Superior temporal gyrus (tissue), 1 donor: ENCODE measurements around the gene FBXO11.
"Not testable (repeated sequence)": the region's sequence is repeated elsewhere in the genome, so short reads cannot be mapped to it uniquely, and the experiment has no call there.

ENCODE experiments used
- DNase-seq: peaks from one replicate; pipeline ENCODE4 v3.0.0-alpha.2; 2016; ENCODE audit errors: extremely low spot score

FBXO11 gene

GRCh38 chr2:47906157-47907038, at the start of gene FBXO11:
Gene FBXO11 (minus strand): TSS chr2:47906498. CDS start chr2:47905720, 778 bp downstream.
- peak; percentile 97 for DNase-seq

DNA sequence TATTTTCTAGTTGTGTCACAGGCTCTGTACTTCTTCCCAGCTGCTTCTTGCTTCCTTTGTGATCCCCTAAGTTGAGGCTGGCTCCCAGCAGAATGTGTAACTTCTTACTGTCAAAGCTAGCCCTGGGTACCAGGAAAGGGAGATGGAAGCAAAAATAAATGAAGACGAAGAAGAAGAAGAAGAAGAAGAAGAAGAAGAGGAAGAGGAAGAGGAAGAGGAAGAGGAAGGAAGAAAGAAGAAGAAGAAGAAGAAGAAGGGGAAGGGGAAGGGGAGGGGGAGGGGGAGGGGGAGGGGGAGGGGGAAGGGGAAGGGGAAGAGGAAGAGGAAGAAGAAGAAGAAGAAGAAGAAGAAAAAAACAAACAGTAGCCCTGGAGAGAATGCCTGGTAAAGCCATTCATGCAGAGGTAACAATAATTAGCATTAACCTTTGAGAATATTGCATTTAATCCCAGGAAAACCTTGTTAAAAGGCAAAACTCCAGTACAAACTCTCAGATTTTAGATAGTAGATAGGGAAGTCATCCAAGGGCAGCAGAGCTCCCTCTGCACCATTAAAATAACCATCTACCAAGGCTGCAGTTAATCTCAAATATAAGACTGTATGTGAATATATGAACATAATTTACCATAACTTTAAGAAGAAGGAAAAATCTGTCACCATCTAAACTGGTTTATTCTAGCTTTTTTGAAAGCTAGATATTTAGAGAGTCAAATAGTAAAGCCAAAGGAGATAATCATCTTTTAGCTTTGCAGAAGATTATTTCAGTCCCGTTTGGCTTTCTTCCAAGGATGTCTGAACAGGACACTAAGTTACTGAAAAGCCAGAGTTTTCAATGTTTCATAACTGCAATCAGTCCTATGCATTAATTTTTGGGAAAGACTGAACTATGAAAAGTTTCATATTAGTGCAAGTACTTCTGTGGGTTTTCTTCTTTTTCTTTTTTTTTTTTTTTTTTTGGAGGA, 44.3 kb upstream of the FBXO11 start:
- no peak for DNase-seq

DNA sequence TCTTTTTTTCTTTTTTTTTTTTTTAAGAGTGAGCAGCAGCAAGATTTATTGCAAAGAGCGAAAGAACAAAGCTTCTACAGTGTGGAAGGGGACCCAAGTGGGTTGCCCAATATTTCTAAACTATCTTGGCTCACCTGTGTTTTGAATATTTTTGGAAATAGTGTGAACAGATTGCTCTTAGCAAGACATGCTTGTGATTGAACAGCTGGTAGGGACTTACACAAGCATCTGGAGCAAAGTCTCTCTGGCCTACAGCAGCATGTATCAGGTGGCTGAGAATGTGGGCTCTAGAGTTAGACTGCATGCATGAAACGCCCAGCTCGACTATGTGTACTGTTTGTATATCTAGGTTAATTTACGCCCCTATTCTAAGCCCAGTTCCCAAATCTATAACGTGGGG, 40.3 kb upstream of the FBXO11 start:
- DNase-seq = no peak

DNA sequence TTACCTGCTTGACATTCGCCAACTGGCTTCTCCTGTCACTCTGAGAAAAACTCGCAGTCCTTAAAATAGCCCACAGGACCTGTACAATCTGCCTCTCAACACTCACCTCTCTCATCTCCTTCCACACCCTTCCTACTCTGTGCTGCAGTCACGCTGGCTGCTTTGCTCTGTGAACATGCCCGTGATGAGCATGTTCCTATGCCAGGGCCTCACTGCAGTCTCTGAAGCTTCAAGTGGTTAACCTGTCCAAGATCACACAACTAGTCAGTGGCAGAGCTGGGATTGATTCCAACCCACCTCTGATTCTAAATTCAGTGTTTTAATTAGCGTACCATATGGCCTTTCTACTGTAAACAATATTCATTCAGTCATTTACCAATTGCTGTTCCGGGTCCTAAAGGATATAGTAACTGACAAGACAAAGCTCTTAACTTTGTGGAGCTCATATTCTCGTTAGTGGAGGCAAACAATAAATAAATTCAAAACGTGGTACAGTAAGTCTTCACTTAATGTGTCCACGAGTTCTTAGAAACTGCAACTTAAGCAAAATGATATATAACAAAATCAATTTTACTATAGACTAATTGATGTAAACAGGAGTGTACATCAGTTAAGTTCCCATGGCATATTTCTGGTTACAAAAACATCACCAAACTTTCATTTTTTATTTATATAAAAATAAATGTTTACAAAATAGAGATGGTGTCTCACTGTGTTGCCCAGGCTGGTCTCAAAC, 38.9 kb upstream of the FBXO11 start:
- no peak for DNase-seq

DNA sequence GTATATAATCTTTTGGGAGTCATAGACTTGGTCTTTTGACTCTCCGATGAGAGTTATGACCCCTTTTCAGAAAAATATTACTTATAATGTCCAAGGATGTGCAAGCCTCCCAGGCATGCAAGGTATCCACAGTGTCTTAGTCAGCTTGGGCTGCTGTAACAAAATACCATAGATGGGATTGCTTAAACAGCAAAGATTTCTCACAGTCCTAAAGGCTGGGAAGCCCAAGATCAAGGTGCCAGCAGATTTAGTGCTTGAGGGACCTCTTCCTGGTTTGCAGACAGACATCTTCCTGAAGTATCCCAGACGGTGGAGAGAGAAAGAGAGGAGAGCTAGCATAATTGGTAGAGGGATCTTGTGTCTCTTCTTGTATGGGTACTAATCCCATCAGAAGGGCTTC, 35.6 kb upstream of the FBXO11 start:
- no peak for DNase-seq

- no peak for DNase-seq
Measured at GRCh38 chr2:47937677-47938076, 31.4 kb upstream of the FBXO11 start.

DNA sequence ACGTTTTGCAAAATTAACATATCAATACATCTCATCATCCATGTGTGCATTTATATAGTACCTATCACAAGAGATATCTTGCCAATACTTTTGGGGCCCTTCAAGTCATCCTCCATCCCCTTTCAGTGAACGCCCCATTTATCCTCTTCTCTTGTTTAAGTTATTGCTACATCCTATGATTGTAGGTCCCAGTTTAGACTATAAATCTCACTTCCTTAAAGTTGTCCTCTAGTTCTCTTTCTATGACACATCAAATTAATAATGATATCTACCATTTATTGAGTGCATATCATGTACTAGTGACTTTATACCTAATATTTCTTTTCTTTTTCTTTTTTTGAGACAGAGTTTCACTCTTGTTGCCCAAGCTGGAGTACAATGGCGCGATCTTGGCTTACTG, 28.8 kb upstream of the FBXO11 start:
- DNase-seq = no peak

DNA sequence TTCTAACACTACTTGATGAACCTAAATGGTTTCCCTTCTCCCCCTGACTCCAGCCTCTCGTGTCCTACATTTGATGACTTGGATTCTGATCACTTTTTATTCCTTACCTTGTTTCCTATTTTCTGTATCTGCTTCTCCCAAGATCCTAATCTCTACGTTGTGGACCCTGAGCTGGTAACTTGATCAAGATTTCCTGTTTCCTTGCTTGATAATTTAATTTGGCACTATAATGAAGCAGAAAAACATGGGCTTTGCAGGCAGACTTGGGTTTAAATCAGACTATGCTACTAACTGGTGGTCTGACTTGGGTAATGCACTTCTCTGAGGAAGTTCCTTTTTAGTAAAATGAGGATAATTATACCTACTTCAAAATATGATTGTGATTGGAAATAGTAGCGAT, 11.7 kb upstream of the FBXO11 start:
- no peak for DNase-seq

DNA sequence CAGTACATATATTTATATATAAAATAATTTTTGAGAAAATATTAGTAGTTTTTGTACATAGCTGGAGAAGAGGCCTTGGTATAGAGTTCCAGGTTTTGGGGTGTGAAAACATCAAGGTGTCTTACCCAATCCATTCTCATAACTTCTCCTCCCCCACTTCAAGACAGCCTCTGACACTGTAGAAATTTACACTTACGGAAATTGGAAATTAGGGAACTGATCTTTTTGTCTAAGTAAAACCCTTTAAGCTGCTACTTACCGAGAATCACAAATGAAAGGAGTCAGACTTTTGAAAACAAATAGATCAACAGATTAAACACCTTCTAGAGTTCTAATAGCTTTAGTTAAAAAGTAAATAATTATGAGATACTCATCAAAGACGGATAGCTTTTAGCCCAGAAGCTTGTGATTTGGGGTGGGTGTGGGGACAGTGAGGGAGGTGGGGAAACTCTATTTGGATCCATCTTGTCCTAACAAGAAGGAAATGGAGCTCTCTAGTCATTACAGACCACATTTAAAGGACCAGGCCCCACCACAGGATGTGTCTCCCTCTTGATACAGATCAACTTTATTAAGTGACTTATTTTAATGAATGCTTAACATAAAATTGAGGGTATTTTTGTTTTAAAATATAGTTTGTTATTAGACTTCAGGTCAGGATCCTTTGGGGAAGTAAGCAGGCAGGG, 11.1 kb upstream of the FBXO11 start:
- no peak for DNase-seq

DNA sequence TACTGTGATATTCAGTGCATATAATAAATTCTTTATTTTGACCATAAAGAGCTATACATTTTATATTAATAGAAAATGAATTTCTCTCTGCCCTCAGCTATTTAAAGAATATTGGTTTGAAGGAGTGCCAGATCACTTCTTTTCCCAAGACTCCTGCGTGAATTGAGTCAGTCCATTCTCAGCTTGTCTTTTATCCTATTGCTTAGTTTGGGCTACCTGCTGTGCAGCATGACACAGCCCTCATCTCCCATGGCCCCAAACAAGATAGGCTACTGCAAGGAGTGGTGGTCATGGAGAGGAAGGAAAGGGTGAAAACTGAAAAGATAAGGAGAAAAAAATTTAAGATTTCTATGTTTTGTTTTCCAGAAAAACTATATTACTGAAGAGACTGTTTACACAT, 10.1 kb upstream of the FBXO11 start:
- DNase-seq = no peak

- DNase-seq = not testable (repeated sequence)
Measured at GRCh38 chr2:47910662-47911061, 4.4 kb upstream of the FBXO11 start.

- DNase-seq = no peak
Measured at GRCh38 chr2:47908682-47909081, 2.4 kb upstream of the FBXO11 start.

GRCh38 chr2:47907039-47907781, 912 bp upstream of the FBXO11 start:
- peak; percentile 92 for DNase-seq

GRCh38 chr2:47905386-47906156, 727 bp downstream of the FBXO11 start:
- DNase-seq = no peak

- peak; percentile 69 for DNase-seq
Measured at GRCh38 chr2:47903781-47904490, 2.4 kb downstream of the FBXO11 start.

DNA sequence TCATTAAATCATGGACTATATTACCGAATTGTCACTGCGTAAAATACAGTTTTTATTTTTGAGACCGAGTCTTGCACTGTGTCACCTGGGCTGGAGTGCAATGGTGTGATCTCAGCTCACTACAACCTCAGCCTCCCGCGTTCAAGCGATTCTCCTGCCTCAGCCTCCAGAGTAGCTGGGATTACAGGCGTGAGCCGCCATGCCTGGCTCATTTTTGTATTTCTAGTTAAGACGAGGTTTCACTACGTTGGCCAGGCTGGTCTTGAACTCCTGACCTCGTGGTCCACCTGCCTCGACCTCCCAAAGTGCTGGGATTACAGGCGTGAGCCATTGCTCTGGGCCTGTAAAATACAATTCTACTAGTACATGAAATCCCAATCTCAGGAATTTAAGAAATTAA, 4.4 kb downstream of the FBXO11 start:
- not testable (repeated sequence) for DNase-seq

GRCh38 chr2:47900857-47901256, 5.4 kb downstream of the FBXO11 start:
- no peak for DNase-seq

DNA sequence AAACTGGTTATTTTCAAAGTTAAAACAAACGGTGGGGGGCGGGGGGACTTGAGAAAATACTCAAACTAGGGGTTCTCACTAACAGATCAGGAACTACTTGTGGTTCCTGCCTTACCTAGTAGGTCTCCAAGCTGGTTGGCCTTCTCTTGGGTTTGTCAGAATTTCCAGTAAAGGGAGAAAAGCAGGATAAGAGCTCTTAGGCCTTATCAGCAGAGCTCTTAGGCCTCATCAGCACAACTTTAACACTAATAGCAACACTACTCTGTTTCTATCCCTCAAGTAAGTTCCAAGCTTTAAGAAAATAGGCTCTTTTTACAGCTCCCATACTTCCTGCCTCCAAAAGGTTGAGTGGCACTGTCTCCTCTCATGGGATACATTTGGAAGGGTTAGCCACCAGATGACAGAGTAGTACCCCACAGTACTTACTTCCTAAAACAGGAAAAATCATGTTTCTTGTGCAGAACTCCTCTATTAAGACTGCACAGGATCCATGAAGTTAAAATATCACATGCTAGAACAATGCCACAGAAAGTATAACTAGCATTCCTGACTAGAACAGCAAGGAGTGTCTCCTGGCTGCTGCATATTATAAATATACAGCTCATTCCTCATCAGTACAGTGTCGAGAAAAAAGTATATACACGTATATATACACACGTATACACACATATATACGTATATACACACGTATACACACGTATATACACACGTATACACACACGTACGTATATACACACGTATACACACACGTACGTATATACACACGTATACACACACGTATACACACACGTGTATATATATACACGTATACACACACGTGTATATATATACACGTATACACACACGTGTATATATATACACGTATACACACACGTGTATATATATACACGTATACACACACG, 6.1 kb downstream of the FBXO11 start:
- DNase-seq = no peak
